GM10266 (cell line): ENCODE results near the gene ILDR1.

ENCODE experiments used
- DNase-seq: peaks from one replicate; pipeline ENCODE4 v3.0.0; 2012; ENCODE audit errors: extremely low spot score
- TF ChIP-seq, protein P1 (sequence below): IDR thresholded peaks from 2 replicates; pipeline ENCODE4 v1.5.1; 2012; ENCODE audit warnings: mild to moderate bottlenecking, low read depth; ENCODE audit not compliant: control insufficient read depth, insufficient read depth; ENCODE audit errors: missing control alignments

ILDR1 gene

GRCh38 chr3:122021811-122022401 lies at the start of gene ILDR1:
TSS of gene ILDR1 (minus strand) at chr3:122022247. CDS start at chr3:122022077, 170 bp downstream.
- DNase-seq, result peak; percentile 65
- TF ChIP-seq, protein P1, sequence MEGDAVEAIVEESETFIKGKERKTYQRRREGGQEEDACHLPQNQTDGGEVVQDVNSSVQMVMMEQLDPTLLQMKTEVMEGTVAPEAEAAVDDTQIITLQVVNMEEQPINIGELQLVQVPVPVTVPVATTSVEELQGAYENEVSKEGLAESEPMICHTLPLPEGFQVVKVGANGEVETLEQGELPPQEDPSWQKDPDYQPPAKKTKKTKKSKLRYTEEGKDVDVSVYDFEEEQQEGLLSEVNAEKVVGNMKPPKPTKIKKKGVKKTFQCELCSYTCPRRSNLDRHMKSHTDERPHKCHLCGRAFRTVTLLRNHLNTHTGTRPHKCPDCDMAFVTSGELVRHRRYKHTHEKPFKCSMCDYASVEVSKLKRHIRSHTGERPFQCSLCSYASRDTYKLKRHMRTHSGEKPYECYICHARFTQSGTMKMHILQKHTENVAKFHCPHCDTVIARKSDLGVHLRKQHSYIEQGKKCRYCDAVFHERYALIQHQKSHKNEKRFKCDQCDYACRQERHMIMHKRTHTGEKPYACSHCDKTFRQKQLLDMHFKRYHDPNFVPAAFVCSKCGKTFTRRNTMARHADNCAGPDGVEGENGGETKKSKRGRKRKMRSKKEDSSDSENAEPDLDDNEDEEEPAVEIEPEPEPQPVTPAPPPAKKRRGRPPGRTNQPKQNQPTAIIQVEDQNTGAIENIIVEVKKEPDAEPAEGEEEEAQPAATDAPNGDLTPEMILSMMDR, result no peak

- no peak for DNase-seq
Observed at GRCh38 chr3:122067588-122068240, 45.7 kb upstream of the ILDR1 start.

GRCh38 chr3:122067214-122067550 lies 45.1 kb upstream of the ILDR1 start:
- TF ChIP-seq, protein P1, result no peak
- DNase-seq, result no peak

More at GRCh38 chr3:122067588-122068240, 45.7 kb upstream of the ILDR1 start:
- TF ChIP-seq, protein P1, result no peak

- TF ChIP-seq, protein P1, result no peak
- no peak for DNase-seq
Observed at GRCh38 chr3:122066331-122067213, 44.5 kb upstream of the ILDR1 start.

- DNase-seq, result no peak
Observed at GRCh38 chr3:122064326-122064725, 42.3 kb upstream of the ILDR1 start.

GRCh38 chr3:122063908-122064307 lies 41.9 kb upstream of the ILDR1 start:
- no peak for DNase-seq

More at GRCh38 chr3:122064326-122064725, 42.3 kb upstream of the ILDR1 start:
- TF ChIP-seq, protein P1, result no peak

More at GRCh38 chr3:122063908-122064307, 41.9 kb upstream of the ILDR1 start:
- TF ChIP-seq, protein P1, result no peak
